ENCODE measurements around the gene TUBB4A.

GRCh38 chr19:6499052-6499790 lies 2.9 kb downstream of the TUBB4A start:
- TF ChIP-seq CTCF (IDR thresholded peaks at IDR 0.05), result no peak
- no peak for TF ChIP-seq POLR2A (IDR thresholded peaks at IDR 0.05)

All from heart left ventricle (tissue), 13 donors.